ENCODE data around the gene SMU1. TPM values are rescaled to one million over a fixed set of nuclear protein-coding genes. Genes with fewer than 3 reads are reported as not detected.
A peak's percentile ranks its signal among the peaks of the same experiment; 100 is the strongest.

SMU1 gene
- total RNA-seq, 1 donor from 2014 or later: 24.3 TPM

GRCh38 chr9:33019797-33020196 is 56.7 kb downstream of the SMU1 start:
- DNase-seq (ENCODE audit: low spot score in 2 of 2, unreplicated experiment in 2 of 2): no peak
- Mint-ChIP-seq H3K9me3 (no peaks in the 10 kb centered on the region), H3K36me3 (peaks cover 8% of the 10 kb centered on the region), H3K4me1 (peaks cover 20% of the 10 kb centered on the region), H3K27me3 (ENCODE audit: low read depth) (no peaks in the 10 kb centered on the region), H3K4me3 (no peak overlapping the region), H3K27ac (peak overlapping the region; percentile 57)
- no peak for TF ChIP-seq CTCF (IDR thresholded peaks at IDR 0.05; ENCODE audit: unreplicated experiment)

GRCh38 chr9:33017283-33018041 is 59.0 kb downstream of the SMU1 start:
- H3K27me3 Mint-ChIP-seq (ENCODE audit: low read depth): no peaks in the 10 kb centered on the region
- no peak for DNase-seq (ENCODE audit: low spot score in 2 of 2, unreplicated experiment in 2 of 2)
- H3K27ac Mint-ChIP-seq: no peak overlapping the region
- peaks cover 4% of the 10 kb centered on the region for H3K4me1 Mint-ChIP-seq
- H3K9me3 Mint-ChIP-seq: no peaks in the 10 kb centered on the region
- peaks cover 8% of the 10 kb centered on the region for H3K36me3 Mint-ChIP-seq
- no peak overlapping the region for H3K4me3 Mint-ChIP-seq
- no peak for TF ChIP-seq CTCF (IDR thresholded peaks at IDR 0.05; ENCODE audit: unreplicated experiment)

GRCh38 chr9:33014665-33015014 is 61.8 kb downstream of the SMU1 start:
- Mint-ChIP-seq H3K9me3 (no peaks in the 10 kb centered on the region), H3K4me3 (no peak overlapping the region), H3K27ac (no peak overlapping the region), H3K4me1 (no peaks in the 10 kb centered on the region), H3K36me3 (peaks cover 4% of the 10 kb centered on the region), H3K27me3 (ENCODE audit: low read depth) (no peaks in the 10 kb centered on the region)
- TF ChIP-seq CTCF (IDR thresholded peaks at IDR 0.05; ENCODE audit: unreplicated experiment): no peak
- no peak for DNase-seq (ENCODE audit: low spot score in 2 of 2, unreplicated experiment in 2 of 2)

GRCh38 chr9:33013962-33014664 is 62.4 kb downstream of the SMU1 start:
- no peak for DNase-seq (ENCODE audit: low spot score in 2 of 2, unreplicated experiment in 2 of 2)
- H3K36me3 Mint-ChIP-seq: peaks cover 4% of the 10 kb centered on the region
- H3K9me3 Mint-ChIP-seq: no peaks in the 10 kb centered on the region
- H3K4me1 Mint-ChIP-seq: no peaks in the 10 kb centered on the region
- no peak overlapping the region for H3K27ac Mint-ChIP-seq
- H3K27me3 Mint-ChIP-seq (ENCODE audit: low read depth): no peaks in the 10 kb centered on the region
- no peak overlapping the region for H3K4me3 Mint-ChIP-seq
- TF ChIP-seq CTCF (IDR thresholded peaks at IDR 0.05; ENCODE audit: unreplicated experiment): no peak

GRCh38 chr9:33012328-33013069 is 64.0 kb downstream of the SMU1 start:
- H3K4me1 Mint-ChIP-seq: no peaks in the 10 kb centered on the region
- TF ChIP-seq CTCF (IDR thresholded peaks at IDR 0.05; ENCODE audit: unreplicated experiment): no peak
- H3K27ac Mint-ChIP-seq: no peak overlapping the region
- H3K36me3 Mint-ChIP-seq: peaks cover 4% of the 10 kb centered on the region
- H3K4me3 Mint-ChIP-seq: no peak overlapping the region
- no peaks in the 10 kb centered on the region for H3K9me3 Mint-ChIP-seq
- H3K27me3 Mint-ChIP-seq (ENCODE audit: low read depth): no peaks in the 10 kb centered on the region
- no peak for DNase-seq (ENCODE audit: low spot score in 2 of 2, unreplicated experiment in 2 of 2)

Measured in mesothelial cell of epicardium (in vitro differentiated cells).